Fibroblast of pulmonary artery (primary cell): ENCODE results near the gene WSCD1.

Experiments used
- DNase-seq: peaks from one replicate; pipeline ENCODE4 v3.0.0-alpha.2; 2010; ENCODE audit warnings: low read depth
- H3K4me3 ChIP-seq: replicated peaks from 2 replicates; pipeline ENCODE4 v1.5.1; 2011; ENCODE audit warnings: low read depth, mild to moderate bottlenecking, control low read depth, low read length, moderate library complexity
- TF ChIP-seq, protein P1 (sequence below): IDR thresholded peaks from 2 replicates; pipeline ENCODE4 v1.5.1; 2011; ENCODE audit warnings: mild to moderate bottlenecking, control low read depth, low read length, inconsistent platforms; ENCODE audit errors: missing control alignments

Gene WSCD1

DNA sequence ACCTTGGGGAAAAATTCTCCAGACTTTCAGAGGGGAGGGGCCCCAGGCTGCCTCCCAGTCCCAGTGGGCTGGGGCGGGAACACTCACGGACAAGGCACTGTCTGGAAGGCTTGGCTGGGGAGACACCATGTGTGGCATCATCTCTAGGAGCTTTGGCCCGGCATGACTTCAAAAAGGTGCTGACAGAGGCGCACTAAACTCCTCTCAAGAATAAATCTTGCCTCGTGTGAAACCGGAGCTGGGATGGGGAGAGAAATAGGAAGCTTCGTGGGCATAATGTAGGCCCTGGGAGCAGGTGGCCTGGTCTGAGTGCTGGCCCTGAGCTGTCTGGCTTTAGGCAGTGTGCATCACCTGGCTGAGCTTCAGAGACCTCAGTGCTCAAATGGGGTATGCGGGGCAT, 5.7 kb downstream of the WSCD1 start:
- no peak for DNase-seq
- H3K4me3 ChIP-seq = no peak overlapping the region
- TF ChIP-seq, protein P1, sequence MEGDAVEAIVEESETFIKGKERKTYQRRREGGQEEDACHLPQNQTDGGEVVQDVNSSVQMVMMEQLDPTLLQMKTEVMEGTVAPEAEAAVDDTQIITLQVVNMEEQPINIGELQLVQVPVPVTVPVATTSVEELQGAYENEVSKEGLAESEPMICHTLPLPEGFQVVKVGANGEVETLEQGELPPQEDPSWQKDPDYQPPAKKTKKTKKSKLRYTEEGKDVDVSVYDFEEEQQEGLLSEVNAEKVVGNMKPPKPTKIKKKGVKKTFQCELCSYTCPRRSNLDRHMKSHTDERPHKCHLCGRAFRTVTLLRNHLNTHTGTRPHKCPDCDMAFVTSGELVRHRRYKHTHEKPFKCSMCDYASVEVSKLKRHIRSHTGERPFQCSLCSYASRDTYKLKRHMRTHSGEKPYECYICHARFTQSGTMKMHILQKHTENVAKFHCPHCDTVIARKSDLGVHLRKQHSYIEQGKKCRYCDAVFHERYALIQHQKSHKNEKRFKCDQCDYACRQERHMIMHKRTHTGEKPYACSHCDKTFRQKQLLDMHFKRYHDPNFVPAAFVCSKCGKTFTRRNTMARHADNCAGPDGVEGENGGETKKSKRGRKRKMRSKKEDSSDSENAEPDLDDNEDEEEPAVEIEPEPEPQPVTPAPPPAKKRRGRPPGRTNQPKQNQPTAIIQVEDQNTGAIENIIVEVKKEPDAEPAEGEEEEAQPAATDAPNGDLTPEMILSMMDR = no peak

DNA sequence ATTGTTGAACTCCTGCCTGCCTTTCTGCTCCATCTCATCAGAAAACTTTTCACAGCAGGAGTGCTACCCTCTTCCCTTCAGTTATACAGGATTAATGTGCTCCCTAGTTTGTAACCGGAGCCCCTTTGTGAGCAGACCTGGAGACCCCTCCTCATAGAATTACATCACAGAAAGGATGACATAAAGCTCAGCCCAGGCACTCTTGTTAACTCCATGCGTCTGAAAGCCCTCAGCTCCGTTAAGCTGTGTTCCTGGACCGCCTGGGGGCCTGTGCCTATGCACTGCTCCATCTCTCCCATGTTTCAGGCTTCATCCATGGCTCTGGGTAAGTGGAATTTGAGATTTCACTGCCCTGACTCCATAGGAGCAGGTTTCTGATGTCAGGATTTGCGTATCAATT, 7.6 kb downstream of the WSCD1 start:
- H3K4me3 ChIP-seq = no peak overlapping the region
- TF ChIP-seq, protein P1 = no peak

DNA sequence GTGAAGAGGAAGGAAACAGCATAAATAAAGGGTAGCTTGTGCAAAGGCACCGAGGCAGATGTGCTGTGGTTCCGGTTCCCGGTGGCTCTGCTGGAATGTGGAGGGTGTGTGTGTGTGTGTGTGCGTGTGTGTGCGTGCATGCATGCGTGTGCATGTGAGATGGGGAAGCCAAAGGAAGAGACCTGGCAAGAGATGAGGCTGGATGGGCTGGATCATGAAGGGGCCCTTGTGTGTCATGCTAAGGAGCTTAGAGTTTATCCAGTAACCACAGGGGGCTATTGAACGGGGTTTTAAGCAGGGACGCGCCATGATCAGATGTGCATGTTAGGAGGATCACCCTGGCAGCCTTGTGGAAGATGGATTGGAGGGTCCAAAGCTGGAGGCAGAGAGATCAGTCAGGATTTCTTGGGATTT, 8.3 kb downstream of the WSCD1 start:
- TF ChIP-seq, protein P1 = no peak
- no peak overlapping the region for H3K4me3 ChIP-seq
- DNase-seq = no peak

More for the DNA sequence above, 7.6 kb downstream of the WSCD1 start:
- no peak for DNase-seq

DNA sequence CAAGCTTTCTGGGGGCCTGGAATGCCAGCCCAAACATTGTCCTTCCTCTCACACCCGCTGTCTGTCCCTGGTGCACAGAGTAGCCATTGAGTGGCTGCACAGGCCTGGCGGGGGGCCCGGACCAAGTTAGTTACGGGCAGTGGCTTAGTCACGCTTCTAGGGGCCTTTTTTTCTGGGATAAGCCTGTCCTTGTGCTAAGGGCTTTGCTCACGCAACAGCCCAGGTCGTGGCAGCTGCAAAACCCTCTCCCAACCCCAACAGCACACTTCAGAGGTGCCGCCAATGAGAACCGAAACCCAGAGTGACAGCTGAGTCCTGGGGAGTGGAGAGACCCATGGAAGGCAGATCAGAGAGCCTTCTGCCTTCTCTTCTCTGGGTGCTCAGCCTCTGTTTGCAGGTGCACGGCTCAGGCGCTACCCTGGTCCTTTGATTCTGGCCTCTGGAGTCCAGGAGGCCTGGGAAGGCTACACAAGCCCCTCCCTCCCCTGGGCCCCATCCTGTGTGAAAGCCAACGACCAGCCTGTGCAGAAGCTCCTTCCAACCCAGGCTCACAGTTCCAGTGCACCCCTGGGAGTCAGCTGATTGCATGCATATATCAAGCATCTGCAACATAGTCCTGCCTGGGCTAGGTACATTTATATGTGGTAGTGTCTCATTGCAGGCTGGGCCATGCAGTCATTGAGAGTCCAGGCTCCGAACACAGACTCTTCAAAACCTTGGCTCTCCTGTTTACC, 9.1 kb downstream of the WSCD1 start:
- H3K4me3 ChIP-seq = no peak overlapping the region
- TF ChIP-seq, protein P1 = no peak
- DNase-seq = no peak

DNA sequence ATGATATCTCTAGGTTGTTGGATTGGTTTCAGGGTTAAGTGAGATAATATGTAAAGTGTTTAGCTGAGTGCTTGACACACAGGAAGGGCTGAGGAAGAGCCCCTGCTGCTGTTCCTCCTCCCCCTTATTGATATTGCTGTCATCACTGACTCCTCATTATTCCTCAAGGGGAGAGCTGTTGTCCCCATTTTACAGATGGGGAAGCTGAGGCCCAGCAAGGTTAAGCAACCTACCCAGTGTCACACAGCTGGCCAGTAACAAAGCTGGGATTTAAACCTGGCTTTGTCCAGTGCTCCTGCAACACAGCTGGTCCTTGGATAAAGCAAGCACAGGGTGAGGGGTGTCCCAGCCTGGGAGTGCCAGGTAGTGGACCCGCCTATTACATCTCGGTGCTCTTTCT, 9.8 kb downstream of the WSCD1 start:
- TF ChIP-seq, protein P1 = no peak
- H3K4me3 ChIP-seq = no peak overlapping the region
- DNase-seq = no peak

DNA sequence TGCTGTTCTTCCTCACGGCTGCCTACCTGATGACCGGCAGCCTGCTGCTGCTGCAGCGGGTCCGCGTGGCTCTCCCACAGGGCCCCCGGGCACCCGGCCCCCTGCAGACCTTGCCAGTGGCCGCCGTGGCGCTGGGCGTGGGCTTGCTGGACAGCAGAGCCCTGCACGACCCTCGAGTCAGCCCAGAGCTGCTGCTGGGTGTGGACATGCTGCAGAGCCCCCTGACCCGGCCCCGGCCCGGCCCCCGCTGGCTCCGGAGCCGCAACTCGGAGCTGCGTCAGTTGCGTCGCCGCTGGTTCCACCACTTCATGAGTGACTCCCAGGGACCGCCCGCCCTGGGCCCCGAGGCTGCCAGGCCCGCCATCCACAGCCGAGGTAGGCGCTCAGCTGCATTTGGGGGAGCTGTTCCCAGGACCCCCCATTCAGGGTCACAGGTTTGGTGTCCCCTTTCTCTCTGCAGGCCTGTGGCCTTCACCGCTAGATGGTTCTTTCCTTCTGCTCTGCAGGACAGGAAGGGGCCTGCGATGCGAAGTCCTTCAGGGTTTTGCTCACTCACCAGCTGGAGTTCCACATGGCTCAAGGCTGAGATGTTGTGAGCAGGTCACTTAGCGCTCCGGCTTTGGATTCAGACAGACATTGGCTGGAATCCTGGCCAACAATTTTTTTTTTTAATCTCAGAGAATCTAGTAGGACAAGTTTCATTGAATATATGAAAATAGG, 10.7 kb downstream of the WSCD1 start:
- DNase-seq = no peak
- H3K4me3 ChIP-seq = no peak overlapping the region
- TF ChIP-seq, protein P1 = no peak
